MM.1S (cell line): ENCODE measurements around the gene MYRF.

Experiments
- DNase-seq: peaks from one replicate; pipeline ENCODE4 v3.0.0-alpha.2; 2015
- H2AFZ ChIP-seq: fragments of 300-600 bp; sonication (generic); 2 replicates; pipeline ENCODE4 v1.6.0; 2016; ENCODE audit warnings: antibody characterized with exemption, low read length
- H3F3A ChIP-seq: fragments of 300-600 bp; sonication (generic); 2 replicates; pipeline ENCODE4 v1.6.1; 2016; ENCODE audit warnings: mild to moderate bottlenecking, antibody characterized with exemption, low read length, moderate library complexity, mixed read lengths; ENCODE audit not compliant: insufficient read depth
- H3K27ac ChIP-seq: fragments of 300-600 bp; sonication (generic); 2 replicates; pipeline ENCODE4 v1.5.1; 2016; ENCODE audit warnings: mild to moderate bottlenecking, low read length
- H3K27me3 ChIP-seq: fragments of 300-600 bp; sonication (generic); replicated peaks from 2 replicates; pipeline ENCODE4 v1.6.0; 2016; ENCODE audit warnings: low read length; ENCODE audit not compliant: insufficient read depth
- H3K36me3 ChIP-seq: fragments of 300-600 bp; sonication (generic); replicated peaks from 2 replicates; pipeline ENCODE4 v1.6.1; 2016; ENCODE audit warnings: mild to moderate bottlenecking, low read length, mixed read lengths; ENCODE audit not compliant: insufficient read depth
- H3K4me1 ChIP-seq: fragments of 300-600 bp; sonication (generic); 2 replicates; pipeline ENCODE4 v1.6.1; 2016; ENCODE audit warnings: low read length, mixed read lengths
- H3K4me2 ChIP-seq: fragments of 300-600 bp; sonication (generic); 2 replicates; pipeline ENCODE4 v1.6.0; 2016; ENCODE audit warnings: low read depth, low read length
- H3K4me3 ChIP-seq: fragments of 300-600 bp; sonication (generic); 2 replicates; pipeline ENCODE4 v1.5.1; 2016; ENCODE audit warnings: low read length, mixed read lengths
- H3K79me2 ChIP-seq: fragments of 300-600 bp; sonication (generic); 2 replicates; pipeline ENCODE4 v1.6.1; 2016; ENCODE audit warnings: mixed run types, low read length, mixed read lengths
- H3K9ac ChIP-seq: fragments of 300-600 bp; sonication (generic); 2 replicates; pipeline ENCODE4 v1.6.1; 2016; ENCODE audit warnings: low read length, mixed read lengths
- H3K9me2 ChIP-seq: fragments of 300-600 bp; sonication (generic); replicated peaks from 2 replicates; pipeline ENCODE4 v1.6.1; 2016; ENCODE audit warnings: mild to moderate bottlenecking, low read length, mixed read lengths; ENCODE audit not compliant: insufficient read depth
- H3K9me3 ChIP-seq: fragments of 300-600 bp; sonication (generic); replicated peaks from 2 replicates; pipeline ENCODE4 v1.6.1; 2016; ENCODE audit warnings: mild to moderate bottlenecking, low read length, mixed read lengths; ENCODE audit not compliant: insufficient read depth
- H4K20me1 ChIP-seq: fragments of 300-600 bp; sonication (generic); 2 replicates; pipeline ENCODE4 v1.6.1; 2016; ENCODE audit warnings: mild to moderate bottlenecking, low read length, moderate library complexity, mixed read lengths; ENCODE audit not compliant: insufficient read depth
- CTCF ChIP-seq: fragments of 300-600 bp; sonication (generic); IDR thresholded peaks from 2 replicates; pipeline ENCODE4 v1.5.1; 2016; ENCODE audit warnings: antibody characterized with exemption, low read length, mixed read lengths
- EZH2 ChIP-seq: fragments of 300-600 bp; sonication (generic); optimal IDR thresholded peaks from 2 replicates; pipeline ENCODE3; 2017; ENCODE audit warnings: low read depth, mild to moderate bottlenecking, antibody characterized with exemption, low read length, mixed read lengths
- EZH2phosphoT487 ChIP-seq: fragments of 300-600 bp; sonication (generic); IDR thresholded peaks from 2 replicates; pipeline ENCODE4 v1.6.1; 2018; ENCODE audit warnings: antibody characterized with exemption, low read length

Gene MYRF

DNA sequence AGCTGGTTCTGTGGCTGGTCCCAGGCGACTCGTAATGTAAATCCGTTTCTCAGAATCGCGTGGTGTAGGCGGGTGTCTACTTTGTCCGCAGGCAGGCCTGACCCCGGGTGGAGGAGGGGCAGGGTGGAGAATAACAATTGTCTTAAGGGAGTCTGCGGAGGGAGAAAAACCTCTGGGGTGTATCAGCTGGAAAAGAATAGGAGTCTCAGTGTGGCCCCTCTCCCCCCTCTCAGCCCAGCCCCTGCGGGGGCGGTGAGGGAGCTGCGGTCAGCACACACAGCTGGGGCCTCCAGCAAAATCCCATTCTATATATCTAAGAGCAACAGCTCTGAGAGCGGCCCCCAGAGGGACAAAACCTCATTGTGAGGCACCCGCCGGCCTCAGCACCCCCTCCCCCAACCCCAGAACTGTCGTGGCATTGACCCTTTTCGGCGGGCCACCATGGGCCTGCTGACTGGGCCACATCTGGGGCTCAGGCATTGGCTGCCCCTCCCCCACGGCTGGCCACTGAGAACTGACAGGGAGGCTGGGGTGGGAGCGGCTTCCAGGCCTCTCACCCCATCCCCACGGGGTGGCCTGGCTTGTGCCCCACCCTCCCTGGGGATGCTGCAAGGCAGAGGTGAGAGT, 2.7 kb upstream of the MYRF start:
- Histone ChIP-seq H3K4me3 (no peak overlapping the region), H3K9me2 (no peaks in the 10 kb centered on the region), H4K20me1 (no peaks in the 10 kb centered on the region), H3K4me1 (no peaks in the 10 kb centered on the region; the same call in 1 of the 2 replicates), H3F3A (no peaks in the 10 kb centered on the region), H3K9me3 (no peaks in the 10 kb centered on the region), H3K9ac (no peak overlapping the region), H3K36me3 (no peaks in the 10 kb centered on the region), H3K4me2 (no peak overlapping the region), H3K27me3 (peaks cover 72% of the 10 kb centered on the region), H2AFZ (no peak overlapping the region), H3K79me2 (no peaks in the 10 kb centered on the region), H3K27ac (no peak overlapping the region)
- TF ChIP-seq CTCF (no peak), EZH2phosphoT487 (no peak), EZH2 (no peak)
- DNase-seq = no peak

DNA sequence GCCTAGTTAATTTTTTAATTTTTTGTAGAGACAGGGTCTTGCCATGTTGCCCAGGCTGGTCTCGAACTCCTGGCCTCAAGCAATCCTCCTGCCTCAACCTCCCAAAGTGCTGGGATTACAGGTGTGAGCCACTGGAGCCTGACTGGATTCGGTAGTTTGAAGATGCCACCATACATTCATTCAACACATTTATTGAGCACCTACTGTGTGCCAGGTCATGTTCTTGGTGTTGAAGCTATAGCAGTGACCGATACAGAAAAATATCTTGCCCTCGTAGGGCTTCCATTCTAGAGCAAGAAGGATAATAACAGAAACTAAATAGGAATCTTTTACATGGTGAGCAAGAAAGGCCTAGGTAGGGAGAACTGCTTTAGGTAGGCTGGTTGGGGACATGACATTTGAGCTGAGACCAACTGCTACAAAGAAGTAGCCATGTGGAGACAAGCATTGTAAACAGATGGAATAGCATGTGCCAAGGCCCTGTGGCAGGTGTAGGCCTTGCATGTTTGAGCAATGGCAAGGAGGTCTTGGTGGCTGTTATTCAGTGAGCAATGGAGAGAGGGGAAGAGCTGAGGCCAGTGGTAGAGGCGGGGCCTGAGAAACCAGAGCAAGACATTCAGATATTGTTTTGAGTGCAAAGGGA, 1.7 kb upstream of the MYRF start:
- Histone ChIP-seq H3K9me2 (no peaks in the 10 kb centered on the region), H3K9me3 (no peaks in the 10 kb centered on the region), H3K79me2 (no peaks in the 10 kb centered on the region), H4K20me1 (no peaks in the 10 kb centered on the region), H2AFZ (no peak overlapping the region), H3K4me3 (no peak overlapping the region), H3K36me3 (no peaks in the 10 kb centered on the region), H3K27ac (no peak overlapping the region), H3K4me1 (no peaks in the 10 kb centered on the region; the same call in 1 of the 2 replicates), H3K27me3 (peaks cover 72% of the 10 kb centered on the region), H3K4me2 (no peak overlapping the region), H3K9ac (no peak overlapping the region), H3F3A (no peaks in the 10 kb centered on the region)
- TF ChIP-seq EZH2 (no peak), CTCF (no peak), EZH2phosphoT487 (no peak)
- DNase-seq = no peak

GRCh38 chr11:61751384-61751783, 1.1 kb upstream of the MYRF start:
- Histone ChIP-seq H3K9me3 (no peaks in the 10 kb centered on the region), H4K20me1 (no peaks in the 10 kb centered on the region), H3K27me3 (peaks cover 73% of the 10 kb centered on the region), H3K27ac (no peak overlapping the region), H3K79me2 (no peaks in the 10 kb centered on the region), H3K9me2 (no peaks in the 10 kb centered on the region), H2AFZ (no peak overlapping the region), H3K36me3 (no peaks in the 10 kb centered on the region), H3K4me2 (no peak overlapping the region), H3K4me1 (no peaks in the 10 kb centered on the region; the same call in 1 of the 2 replicates), H3K4me3 (no peak overlapping the region), H3F3A (no peaks in the 10 kb centered on the region), H3K9ac (no peak overlapping the region)
- DNase-seq = no peak
- TF ChIP-seq EZH2phosphoT487 (no peak), EZH2 (no peak), CTCF (no peak)
